ENCODE measurements around the gene DRICH1.
"Not testable (repeated sequence)": the region's sequence is repeated elsewhere in the genome, so short reads cannot be mapped to it uniquely, and the experiment has no call there.

Gene DRICH1

GRCh38 chr22:23563111-23563510, 69.0 kb downstream of the DRICH1 start (continued):
- TF ChIP-seq, protein P1, sequence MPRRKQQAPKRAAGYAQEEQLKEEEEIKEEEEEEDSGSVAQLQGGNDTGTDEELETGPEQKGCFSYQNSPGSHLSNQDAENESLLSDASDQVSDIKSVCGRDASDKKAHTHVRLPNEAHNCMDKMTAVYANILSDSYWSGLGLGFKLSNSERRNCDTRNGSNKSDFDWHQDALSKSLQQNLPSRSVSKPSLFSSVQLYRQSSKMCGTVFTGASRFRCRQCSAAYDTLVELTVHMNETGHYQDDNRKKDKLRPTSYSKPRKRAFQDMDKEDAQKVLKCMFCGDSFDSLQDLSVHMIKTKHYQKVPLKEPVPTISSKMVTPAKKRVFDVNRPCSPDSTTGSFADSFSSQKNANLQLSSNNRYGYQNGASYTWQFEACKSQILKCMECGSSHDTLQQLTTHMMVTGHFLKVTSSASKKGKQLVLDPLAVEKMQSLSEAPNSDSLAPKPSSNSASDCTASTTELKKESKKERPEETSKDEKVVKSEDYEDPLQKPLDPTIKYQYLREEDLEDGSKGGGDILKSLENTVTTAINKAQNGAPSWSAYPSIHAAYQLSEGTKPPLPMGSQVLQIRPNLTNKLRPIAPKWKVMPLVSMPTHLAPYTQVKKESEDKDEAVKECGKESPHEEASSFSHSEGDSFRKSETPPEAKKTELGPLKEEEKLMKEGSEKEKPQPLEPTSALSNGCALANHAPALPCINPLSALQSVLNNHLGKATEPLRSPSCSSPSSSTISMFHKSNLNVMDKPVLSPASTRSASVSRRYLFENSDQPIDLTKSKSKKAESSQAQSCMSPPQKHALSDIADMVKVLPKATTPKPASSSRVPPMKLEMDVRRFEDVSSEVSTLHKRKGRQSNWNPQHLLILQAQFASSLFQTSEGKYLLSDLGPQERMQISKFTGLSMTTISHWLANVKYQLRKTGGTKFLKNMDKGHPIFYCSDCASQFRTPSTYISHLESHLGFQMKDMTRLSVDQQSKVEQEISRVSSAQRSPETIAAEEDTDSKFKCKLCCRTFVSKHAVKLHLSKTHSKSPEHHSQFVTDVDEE (CRISPR knock-in tag; IDR thresholded peaks at IDR 0.05) = no peak

- TF ChIP-seq ESRRG (CRISPR knock-in tag; IDR thresholded peaks at IDR 0.05) (no peak), ZNF70 (CRISPR knock-in tag; IDR thresholded peaks at IDR 0.05) (no peak), CSRNP3 (CRISPR knock-in tag; IDR thresholded peaks at IDR 0.05) (no peak), TCF4 (CRISPR knock-in tag; IDR thresholded peaks at IDR 0.05; ENCODE audit: borderline replicate concordance) (no peak), TOX (CRISPR knock-in tag; IDR thresholded peaks at IDR 0.05; ENCODE audit: borderline replicate concordance) (no peak), ZC3H10 (CRISPR knock-in tag; IDR thresholded peaks at IDR 0.05) (no peak), ZNF565 (CRISPR knock-in tag; conservative IDR thresholded peaks at IDR 0.05; ENCODE audit: low read depth) (no peak), RARB (CRISPR knock-in tag; IDR thresholded peaks at IDR 0.05) (no peak), PPARA (CRISPR knock-in tag; IDR thresholded peaks at IDR 0.05; ENCODE audit: borderline replicate concordance) (no peak), GLIS3 (CRISPR knock-in tag; IDR thresholded peaks at IDR 0.05) (no peak)
- TF ChIP-seq, protein P1 (CRISPR knock-in tag; IDR thresholded peaks at IDR 0.05) = no peak
- TF ChIP-seq, protein P2, sequence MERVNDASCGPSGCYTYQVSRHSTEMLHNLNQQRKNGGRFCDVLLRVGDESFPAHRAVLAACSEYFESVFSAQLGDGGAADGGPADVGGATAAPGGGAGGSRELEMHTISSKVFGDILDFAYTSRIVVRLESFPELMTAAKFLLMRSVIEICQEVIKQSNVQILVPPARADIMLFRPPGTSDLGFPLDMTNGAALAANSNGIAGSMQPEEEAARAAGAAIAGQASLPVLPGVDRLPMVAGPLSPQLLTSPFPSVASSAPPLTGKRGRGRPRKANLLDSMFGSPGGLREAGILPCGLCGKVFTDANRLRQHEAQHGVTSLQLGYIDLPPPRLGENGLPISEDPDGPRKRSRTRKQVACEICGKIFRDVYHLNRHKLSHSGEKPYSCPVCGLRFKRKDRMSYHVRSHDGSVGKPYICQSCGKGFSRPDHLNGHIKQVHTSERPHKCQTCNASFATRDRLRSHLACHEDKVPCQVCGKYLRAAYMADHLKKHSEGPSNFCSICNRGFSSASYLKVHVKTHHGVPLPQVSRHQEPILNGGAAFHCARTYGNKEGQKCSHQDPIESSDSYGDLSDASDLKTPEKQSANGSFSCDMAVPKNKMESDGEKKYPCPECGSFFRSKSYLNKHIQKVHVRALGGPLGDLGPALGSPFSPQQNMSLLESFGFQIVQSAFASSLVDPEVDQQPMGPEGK (CRISPR knock-in tag; IDR thresholded peaks at IDR 0.05; ENCODE audit: borderline replicate concordance) = no peak
- TF ChIP-seq, protein P3, sequence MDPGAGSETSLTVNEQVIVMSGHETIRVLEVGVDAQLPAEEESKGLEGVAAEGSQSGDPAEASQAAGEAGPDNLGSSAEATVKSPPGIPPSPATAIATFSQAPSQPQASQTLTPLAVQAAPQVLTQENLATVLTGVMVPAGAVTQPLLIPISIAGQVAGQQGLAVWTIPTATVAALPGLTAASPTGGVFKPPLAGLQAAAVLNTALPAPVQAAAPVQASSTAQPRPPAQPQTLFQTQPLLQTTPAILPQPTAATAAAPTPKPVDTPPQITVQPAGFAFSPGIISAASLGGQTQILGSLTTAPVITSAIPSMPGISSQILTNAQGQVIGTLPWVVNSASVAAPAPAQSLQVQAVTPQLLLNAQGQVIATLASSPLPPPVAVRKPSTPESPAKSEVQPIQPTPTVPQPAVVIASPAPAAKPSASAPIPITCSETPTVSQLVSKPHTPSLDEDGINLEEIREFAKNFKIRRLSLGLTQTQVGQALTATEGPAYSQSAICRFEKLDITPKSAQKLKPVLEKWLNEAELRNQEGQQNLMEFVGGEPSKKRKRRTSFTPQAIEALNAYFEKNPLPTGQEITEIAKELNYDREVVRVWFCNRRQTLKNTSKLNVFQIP (CRISPR knock-in tag; IDR thresholded peaks at IDR 0.05; ENCODE audit: borderline replicate concordance, low read depth) = no peak
- TF ChIP-seq, protein P4, sequence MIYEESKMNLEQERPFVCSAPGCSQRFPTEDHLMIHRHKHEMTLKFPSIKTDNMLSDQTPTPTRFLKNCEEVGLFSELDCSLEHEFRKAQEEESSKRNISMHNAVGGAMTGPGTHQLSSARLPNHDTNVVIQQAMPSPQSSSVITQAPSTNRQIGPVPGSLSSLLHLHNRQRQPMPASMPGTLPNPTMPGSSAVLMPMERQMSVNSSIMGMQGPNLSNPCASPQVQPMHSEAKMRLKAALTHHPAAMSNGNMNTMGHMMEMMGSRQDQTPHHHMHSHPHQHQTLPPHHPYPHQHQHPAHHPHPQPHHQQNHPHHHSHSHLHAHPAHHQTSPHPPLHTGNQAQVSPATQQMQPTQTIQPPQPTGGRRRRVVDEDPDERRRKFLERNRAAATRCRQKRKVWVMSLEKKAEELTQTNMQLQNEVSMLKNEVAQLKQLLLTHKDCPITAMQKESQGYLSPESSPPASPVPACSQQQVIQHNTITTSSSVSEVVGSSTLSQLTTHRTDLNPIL (CRISPR knock-in tag; IDR thresholded peaks at IDR 0.05; ENCODE audit: low read depth) = no peak
- ATAC-seq = no peak
These were observed 69.9 kb downstream of the DRICH1 start for GRCh38 chr22:23562186-23562585.

DNA sequence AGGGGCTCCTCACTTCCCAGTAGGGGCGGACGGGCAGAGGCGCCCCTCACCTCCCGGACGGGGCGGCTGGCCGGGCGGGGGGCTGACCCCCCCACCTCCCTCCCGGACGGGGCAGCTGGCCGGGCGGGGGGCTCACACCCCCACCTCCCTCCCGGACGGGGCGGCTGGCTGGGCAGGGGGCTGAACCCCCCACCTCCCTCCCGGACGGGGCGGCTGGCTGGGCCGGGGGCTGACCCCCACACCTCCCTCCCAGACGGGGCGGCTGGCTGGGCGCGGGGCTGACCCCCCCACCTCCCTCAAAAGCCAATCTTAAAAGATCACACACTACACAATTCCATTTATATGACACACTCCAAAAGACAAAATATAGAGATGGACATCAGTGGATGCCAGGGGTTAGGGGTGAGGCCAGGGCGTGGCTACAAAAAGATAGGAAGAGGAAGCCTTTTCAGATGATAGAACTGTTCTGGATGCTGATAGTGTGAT, 71.1 kb downstream of the DRICH1 start:
- ATAC-seq = not testable (repeated sequence)

DNA sequence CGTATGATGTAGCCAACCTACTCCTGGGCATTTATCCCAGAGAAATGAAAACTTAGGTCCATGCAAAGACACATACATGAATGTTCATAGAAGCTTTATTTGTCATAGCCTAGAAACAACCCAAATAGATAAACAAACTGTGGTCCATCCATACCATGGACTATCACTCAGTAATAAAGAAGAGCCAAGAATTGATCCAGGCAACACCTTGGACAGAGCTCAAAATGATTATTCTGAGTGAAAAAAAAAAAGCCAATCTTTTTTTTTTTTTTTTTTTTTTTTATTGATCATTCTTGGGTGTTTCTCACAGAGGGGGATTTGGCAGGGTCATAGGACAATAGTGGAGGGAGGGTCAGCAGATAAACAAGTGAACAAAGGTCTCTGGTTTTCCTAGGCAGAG, 71.9 kb downstream of the DRICH1 start:
- not testable (repeated sequence) for ATAC-seq

All from SK-N-SH treated with all-trans-retinoic acid at 6 μM for 48 hours (cell line).